Measurements from ENCODE around the gene DLAT.
"Not testable (repeated sequence)": the region's sequence is repeated elsewhere in the genome, so short reads cannot be mapped to it uniquely, and the experiment has no call there.

DNA sequence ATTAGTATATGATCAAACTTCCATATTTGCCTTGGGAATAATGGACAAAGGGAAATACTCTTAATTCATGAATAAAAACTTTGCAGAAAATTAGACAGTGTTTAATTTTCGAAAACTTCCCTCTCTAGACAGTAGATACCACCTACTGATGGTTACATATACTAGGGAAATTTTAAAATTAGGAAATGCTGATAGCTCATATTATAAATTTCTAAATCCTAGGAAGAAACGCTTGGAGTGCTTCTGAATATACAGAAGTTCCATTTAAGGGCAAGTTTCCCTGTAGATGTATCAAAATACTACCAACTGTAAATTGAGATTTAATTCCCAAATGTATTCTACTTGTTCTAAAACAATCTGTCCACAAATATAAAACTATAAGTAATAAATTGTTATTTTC lies 70.1 kb downstream of the DLAT start:
- TF ChIP-seq, protein P1, sequence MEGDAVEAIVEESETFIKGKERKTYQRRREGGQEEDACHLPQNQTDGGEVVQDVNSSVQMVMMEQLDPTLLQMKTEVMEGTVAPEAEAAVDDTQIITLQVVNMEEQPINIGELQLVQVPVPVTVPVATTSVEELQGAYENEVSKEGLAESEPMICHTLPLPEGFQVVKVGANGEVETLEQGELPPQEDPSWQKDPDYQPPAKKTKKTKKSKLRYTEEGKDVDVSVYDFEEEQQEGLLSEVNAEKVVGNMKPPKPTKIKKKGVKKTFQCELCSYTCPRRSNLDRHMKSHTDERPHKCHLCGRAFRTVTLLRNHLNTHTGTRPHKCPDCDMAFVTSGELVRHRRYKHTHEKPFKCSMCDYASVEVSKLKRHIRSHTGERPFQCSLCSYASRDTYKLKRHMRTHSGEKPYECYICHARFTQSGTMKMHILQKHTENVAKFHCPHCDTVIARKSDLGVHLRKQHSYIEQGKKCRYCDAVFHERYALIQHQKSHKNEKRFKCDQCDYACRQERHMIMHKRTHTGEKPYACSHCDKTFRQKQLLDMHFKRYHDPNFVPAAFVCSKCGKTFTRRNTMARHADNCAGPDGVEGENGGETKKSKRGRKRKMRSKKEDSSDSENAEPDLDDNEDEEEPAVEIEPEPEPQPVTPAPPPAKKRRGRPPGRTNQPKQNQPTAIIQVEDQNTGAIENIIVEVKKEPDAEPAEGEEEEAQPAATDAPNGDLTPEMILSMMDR (IDR thresholded peaks at IDR 0.05), result not testable (repeated sequence)
- TF ChIP-seq POLR2AphosphoS5 (IDR thresholded peaks at IDR 0.05; ENCODE audit: insufficient read depth in 1 of 2, low read depth in 1 of 2), result not testable (repeated sequence)

Data from vagina (tissue), 2 donors.